H1 (cell line): ENCODE results near the gene CHCHD6.

Source experiments
- CREB1 ChIP-seq: IDR thresholded peaks from 2 replicates; pipeline ENCODE4 v1.6.1; 2012; ENCODE audit warnings: inconsistent platforms
- CTCF ChIP-seq, 3 experiments: IDR thresholded peaks; 1 replicate in 2 of 3; 2 replicates in 1 of 3; pipeline versions ENCODE4 v1.5.1 to v1.6.1; 2011; ENCODE audit warnings: low read length in 3 of 3, mild to moderate bottlenecking in 3 of 3, inconsistent platforms in 2 of 3, low read depth in 1 of 3, moderate library complexity in 1 of 3; ENCODE audit not compliant: insufficient read depth in 1 of 3; ENCODE audit errors: control extremely low read depth in 1 of 3
- EP300 ChIP-seq, 2 experiments: IDR thresholded peaks; 1 replicate in 1 of 2; 2 replicates in 1 of 2; pipeline ENCODE4 v1.6.1; 2011 to 2012; ENCODE audit warnings: low read depth in 2 of 2, low read length in 2 of 2, mild to moderate bottlenecking in 2 of 2, borderline replicate concordance in 1 of 2, inconsistent platforms in 1 of 2, moderate library complexity in 1 of 2
- HDAC2 ChIP-seq, 2 experiments: fragments of 300-600 bp in 1 of 2; sonication (generic) in 1 of 2; IDR thresholded peaks; 2 replicates each; pipeline ENCODE4 v1.6.1; 2011 to 2012; ENCODE audit warnings: low read depth in 2 of 2, low read length in 2 of 2, mild to moderate bottlenecking in 2 of 2, moderate library complexity in 2 of 2, borderline replicate concordance in 1 of 2, inconsistent platforms in 1 of 2
- JUN ChIP-seq: IDR thresholded peaks from 2 replicates; pipeline ENCODE4 v1.6.1; 2011; ENCODE audit warnings: low read depth, mild to moderate bottlenecking, improper control_type of control experiment, low read length
- JUND ChIP-seq: IDR thresholded peaks from 2 replicates; pipeline ENCODE4 v1.6.1; 2011; ENCODE audit warnings: mild to moderate bottlenecking, improper control_type of control experiment, low read length
- MAX ChIP-seq: IDR thresholded peaks from 2 replicates; pipeline ENCODE4 v1.6.1; 2012; ENCODE audit warnings: inconsistent platforms
- POLR2A ChIP-seq, 2 experiments: IDR thresholded peaks; 1 replicate in 1 of 2; 2 replicates in 1 of 2; pipeline ENCODE4 v1.6.1; 2011; ENCODE audit warnings: low read depth in 2 of 2, low read length in 2 of 2, mild to moderate bottlenecking in 2 of 2; ENCODE audit errors: control extremely low read depth in 1 of 2
- POLR2AphosphoS5 ChIP-seq: IDR thresholded peaks from 2 replicates; pipeline ENCODE4 v1.6.1; 2011; ENCODE audit warnings: low read depth, low read length
- ZNF274 ChIP-seq: IDR thresholded peaks from 2 replicates; pipeline ENCODE4 v1.7.0; 2012; ENCODE audit warnings: low read length, borderline replicate concordance; ENCODE audit errors: extremely low read depth

GRCh38 chr3:126910231-126910630 lies 206.2 kb downstream of the CHCHD6 start:
- no peak for TF ChIP-seq CREB1
- no peak for TF ChIP-seq CTCF (IDR thresholded peaks at IDR 0.05; ENCODE audit: control extremely low read depth in 1 of 3, insufficient read depth in 1 of 3, low read depth in 1 of 3, low read length in 3 of 3)
- no peak for TF ChIP-seq POLR2A (IDR thresholded peaks at IDR 0.05; ENCODE audit: control extremely low read depth in 1 of 2, low read depth in 2 of 2, low read length in 2 of 2)
- no peak for TF ChIP-seq JUN
- no peak for TF ChIP-seq MAX
- TF ChIP-seq HDAC2 (IDR thresholded peaks at IDR 0.05; ENCODE audit: borderline replicate concordance in 1 of 2, low read depth in 2 of 2, low read length in 2 of 2): no peak
- TF ChIP-seq ZNF274: no peak
- no peak for TF ChIP-seq JUND
- TF ChIP-seq EP300 (IDR thresholded peaks at IDR 0.05; ENCODE audit: borderline replicate concordance in 1 of 2, low read depth in 2 of 2, low read length in 2 of 2): no peak
- no peak for TF ChIP-seq POLR2AphosphoS5
